Aorta (tissue), 5 donors: ENCODE data around the gene TRIM65. TPM values are rescaled to one million over a fixed set of nuclear protein-coding genes. Genes with fewer than 3 reads are reported as not detected.

Experiments
- ATAC-seq: fragments of 200-7000 bp; cut with Tn5 transposase; one replicate; pipeline ENCODE4 v1.9.1; 2022; ENCODE audit warnings: moderate library complexity; ENCODE audit not compliant: low FRiP score
- DNase-seq, 2 donors: peaks; one replicate each; pipeline ENCODE4 v3.0.0-alpha.2; 2020
- H3K27ac ChIP-seq, 2 donors: one replicate each; pipeline ENCODE4 v1.5.1; 2013; ENCODE audit warnings: low read length in 2 of 2, mild to moderate bottlenecking in 2 of 2, moderate library complexity in 2 of 2, control low read depth in 1 of 2, inconsistent platforms in 1 of 2, low read depth in 1 of 2
- H3K27me3 ChIP-seq, 2 donors: one replicate each; pipeline ENCODE4 v1.6.1; 2013; ENCODE audit warnings: control low read depth in 1 of 2, low read length in 1 of 2, mild to moderate bottlenecking in 1 of 2, moderate library complexity in 1 of 2; ENCODE audit not compliant: insufficient read depth in 2 of 2, control insufficient read depth in 1 of 2
- H3K36me3 ChIP-seq, 2 donors: one replicate each; pipeline ENCODE4 v1.6.1; 2013; ENCODE audit warnings: control low read depth in 1 of 2, low read length in 1 of 2, mild to moderate bottlenecking in 1 of 2; ENCODE audit not compliant: insufficient read depth in 2 of 2, control insufficient read depth in 1 of 2
- H3K4me1 ChIP-seq, 2 donors: one replicate each; pipeline ENCODE4 v1.6.1; 2013; ENCODE audit warnings: low read length in 2 of 2, control low read depth in 1 of 2, mild to moderate bottlenecking in 1 of 2, moderate library complexity in 1 of 2; ENCODE audit not compliant: insufficient read depth in 2 of 2, control insufficient read depth in 1 of 2
- H3K4me3 ChIP-seq, 2 donors: one replicate each; pipeline ENCODE4 v1.5.1; 2013; ENCODE audit warnings: low read length in 2 of 2, control low read depth in 1 of 2, mild to moderate bottlenecking in 1 of 2
- H3K9me3 ChIP-seq: one replicate; pipeline ENCODE4 v1.6.1; 2013; ENCODE audit warnings: mild to moderate bottlenecking, low read length; ENCODE audit not compliant: control insufficient read depth
- WGBS, 2 donors: extraction: QIAGEN DNeasy Blood & Tissue Kit; methylation state at CpG; one replicate each; pipeline ENCODE4 v1.1.7; 2013; 5-methylcytosine and 5-hydroxymethylcytosine counted together
- intact Hi-C, 2 donors: fragments of 100-400 bp; cut with DNase I; formaldehyde crosslinking; loops; one replicate each; pipeline versions ENCODE4 v1.14.2 to v1.15.0; 2022
- polyA plus RNA-seq, 2 donors: library from polyadenylated mRNA; stranded (reverse); fragments of 200-250 nt; gene quantifications; one replicate each; pipeline ENCODE4 v1.2.3, GENCODE V29; 2013
- total RNA-seq, 2 donors: library from RNA; stranded (reverse); fragmentation: NEBNext Ultra II Directional; extraction: Animal tissue kit (Norgen Biotek cat#: 25700); gene quantifications; one replicate each; pipeline ENCODE4 v1.2.1, GENCODE V29; 2021
- donor health status: healthy with polysubstance abuse.
- donor health status: Bipolar disorder and iron deficiency.
- donor health status: DM: no; HTN: no; CAD: no.
- donor health status: DM: no; HTN: no; CAD: no.
- donor health status: DM: yes; HTN: yes; CAD: no.

TRIM65 gene
- total and polyA plus RNA-seq, 4 donors = 10.0 to 26.6 (median 13.9) TPM

GRCh38 chr17:75894049-75894733 is 2.6 kb downstream of the TRIM65 start:
- Histone ChIP-seq H3K9me3 (no peaks in the 10 kb centered on the region), H3K27ac (no peak overlapping the region), H3K27me3 (no peaks in the 10 kb centered on the region), H3K36me3 (peaks cover 0 to 1% of the 10 kb centered on the region in 2 donors), H3K4me3 (no peak overlapping the region), H3K4me1 (no peaks in the 10 kb centered on the region)
- no peak for DNase-seq
- intact Hi-C loops = loop anchor here in 1 of 2 donors (5.0 kb wide), 1 partner anchor 47 kb away; no protein-coding TSS in a partner anchor
- 74 to 82% methylated on average over 22 of the region's 22 CpGs for WGBS, 2 donors
- no peak for ATAC-seq

DNA sequence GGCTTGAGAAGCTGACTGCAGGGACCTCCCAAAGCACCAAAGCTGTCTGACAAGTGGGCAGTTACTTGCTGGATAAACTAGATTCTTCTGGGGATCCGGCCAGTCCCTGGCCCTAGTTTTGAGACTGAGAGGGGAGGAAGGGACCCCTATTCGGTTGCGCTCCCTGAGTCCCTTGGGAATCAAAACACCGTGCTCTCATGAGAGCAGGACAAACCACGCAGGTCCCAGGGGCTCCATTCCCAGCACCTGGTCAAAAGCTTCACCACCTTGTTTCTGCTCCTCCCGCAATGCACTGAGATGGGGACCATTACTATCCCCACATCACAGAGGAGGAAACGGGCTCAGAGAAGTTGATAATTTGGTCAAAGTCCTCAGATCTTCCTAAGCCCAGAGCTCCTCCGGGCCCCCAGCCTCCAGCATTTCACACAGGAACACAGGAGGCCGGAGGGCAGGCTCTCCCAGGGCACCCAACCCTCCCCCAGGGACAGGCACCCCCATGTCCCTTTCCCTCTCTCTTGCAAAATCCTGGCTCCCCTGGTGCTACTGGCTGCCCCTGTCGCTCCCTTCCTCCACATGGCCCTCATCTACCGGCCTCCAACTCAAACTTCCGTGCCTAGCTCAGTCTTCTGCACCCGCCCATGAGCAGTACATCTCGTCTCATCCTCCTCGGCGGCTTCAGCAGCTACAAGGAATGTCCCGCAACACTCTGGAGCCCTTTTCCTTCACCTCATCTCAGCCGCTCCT is 3.3 kb downstream of the TRIM65 start:
- intact Hi-C loops = loop anchor here in 1 of 2 donors (5.0 kb wide), 1 partner anchor 46 kb away; no protein-coding TSS in a partner anchor
- DNase-seq (no peak), ATAC-seq (no peak)
- Histone ChIP-seq H3K27ac (no peak overlapping the region), H3K27me3 (no peaks in the 10 kb centered on the region), H3K9me3 (no peaks in the 10 kb centered on the region), H3K4me1 (no peaks in the 10 kb centered on the region), H3K4me3 (no peak overlapping the region), H3K36me3 (peaks cover 0 to 1% of the 10 kb centered on the region in 2 donors)
- WGBS, 2 donors = 87 to 91% methylated on average over 18 of the region's 18 CpGs

DNA sequence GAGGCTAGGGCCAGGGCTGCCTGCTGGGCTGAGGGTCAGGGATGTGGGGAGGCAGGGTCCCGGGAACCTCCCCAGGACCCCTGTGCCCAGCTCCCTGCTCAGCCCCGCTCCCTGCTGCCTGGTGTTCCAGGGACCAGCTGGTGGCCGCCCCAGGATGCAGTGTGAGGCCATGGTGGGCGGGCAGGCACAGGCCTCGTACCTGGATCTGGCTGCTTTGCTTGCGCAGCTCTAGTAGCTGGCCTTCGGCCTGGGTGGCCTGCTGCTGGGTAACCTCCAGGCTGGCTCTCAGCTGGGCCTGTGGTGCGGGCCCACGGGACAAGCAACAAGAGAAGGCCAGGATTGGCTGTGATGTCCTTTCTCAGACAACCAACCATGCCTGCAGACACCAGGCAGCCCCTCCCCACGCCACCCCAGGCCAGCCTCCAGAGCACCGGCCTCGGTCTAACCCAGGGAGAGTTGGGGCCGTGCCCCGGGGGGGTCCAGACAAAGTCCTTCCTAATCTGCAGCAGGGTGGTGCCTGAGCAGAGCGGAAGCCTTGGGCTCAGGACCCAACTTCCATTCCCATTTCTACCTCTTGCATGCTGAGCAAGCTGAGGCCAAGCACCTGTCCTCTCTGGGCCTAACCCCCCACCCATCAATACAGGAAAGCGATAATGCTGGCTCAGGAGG is 4.1 kb downstream of the TRIM65 start:
- intact Hi-C loops = loop anchor here in 1 of 2 donors (5.0 kb wide), 1 partner anchor 45 kb away; no protein-coding TSS in a partner anchor
- H3K9me3 ChIP-seq = no peaks in the 10 kb centered on the region
- no peak overlapping the region for H3K27ac ChIP-seq
- H3K27me3 ChIP-seq = no peaks in the 10 kb centered on the region
- ATAC-seq (no peak), DNase-seq (peak in 1 of 2 donors; percentile 40)
- peaks cover 0 to 1% of the 10 kb centered on the region in 2 donors for H3K36me3 ChIP-seq
- H3K4me1 ChIP-seq = no peaks in the 10 kb centered on the region
- no peak overlapping the region for H3K4me3 ChIP-seq
- 80% methylated on average over 15 to 16 of the region's 16 CpGs for WGBS, 2 donors

DNA sequence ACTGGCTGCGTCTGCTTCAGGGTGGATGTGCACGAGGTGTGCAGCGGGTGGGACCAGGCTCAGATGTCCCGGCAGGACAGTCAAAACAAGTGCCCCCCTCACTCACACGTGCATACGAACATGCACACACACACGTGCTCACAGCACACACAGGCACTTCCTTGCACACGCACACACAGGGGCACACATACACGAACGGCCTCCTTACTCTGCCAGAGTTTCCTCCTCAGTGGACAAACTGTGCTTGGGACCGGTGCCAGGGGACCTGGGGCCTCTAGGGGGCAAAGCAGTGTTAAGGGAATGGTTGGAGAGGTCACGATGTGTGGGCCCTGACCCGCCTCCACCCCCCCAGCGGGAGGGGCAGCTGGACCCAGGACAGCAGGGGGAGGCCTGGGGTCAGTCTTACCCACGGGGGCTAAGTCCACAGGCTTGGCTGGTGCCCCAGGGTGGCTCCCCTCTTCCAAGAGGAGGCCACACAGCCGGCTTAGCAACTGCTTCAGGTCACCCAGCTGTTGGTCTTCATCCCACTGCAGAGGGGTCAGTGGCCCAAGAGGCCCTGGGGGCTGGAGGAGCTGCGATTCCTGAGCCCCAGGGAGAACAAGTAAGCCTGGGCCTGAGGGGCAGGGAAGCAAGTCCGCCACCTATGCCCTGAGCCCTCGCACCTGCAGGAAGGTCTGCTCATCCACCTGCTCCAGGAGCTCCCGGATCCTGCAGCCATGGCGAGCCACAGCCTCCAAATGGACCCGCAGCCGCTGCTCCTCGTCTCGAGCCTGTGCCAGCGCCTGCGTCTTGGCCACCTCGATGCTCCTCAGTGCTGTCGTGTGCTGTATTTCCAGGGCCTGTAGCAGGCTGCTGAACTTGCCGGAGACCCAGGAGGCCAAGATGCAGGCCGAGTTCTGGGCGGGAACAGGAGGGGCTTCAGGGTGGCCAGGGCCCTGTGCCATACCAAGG is 4.9 kb downstream of the TRIM65 start:
- no peaks in the 10 kb centered on the region for H3K27me3 ChIP-seq
- DNase-seq (peak in 1 of 2 donors; percentile 46), ATAC-seq (no peak)
- WGBS, 2 donors = 78 to 80% methylated on average over 32 of the region's 32 CpGs
- no peaks in the 10 kb centered on the region for H3K9me3 ChIP-seq
- H3K4me1 ChIP-seq = no peaks in the 10 kb centered on the region
- no peak overlapping the region for H3K4me3 ChIP-seq
- H3K27ac ChIP-seq = no peak overlapping the region
- intact Hi-C loops = loop anchor here in 1 of 2 donors (5.0 kb wide), 1 partner anchor 45 kb away; no protein-coding TSS in a partner anchor
- peaks cover 0 to 1% of the 10 kb centered on the region in 2 donors for H3K36me3 ChIP-seq

DNA sequence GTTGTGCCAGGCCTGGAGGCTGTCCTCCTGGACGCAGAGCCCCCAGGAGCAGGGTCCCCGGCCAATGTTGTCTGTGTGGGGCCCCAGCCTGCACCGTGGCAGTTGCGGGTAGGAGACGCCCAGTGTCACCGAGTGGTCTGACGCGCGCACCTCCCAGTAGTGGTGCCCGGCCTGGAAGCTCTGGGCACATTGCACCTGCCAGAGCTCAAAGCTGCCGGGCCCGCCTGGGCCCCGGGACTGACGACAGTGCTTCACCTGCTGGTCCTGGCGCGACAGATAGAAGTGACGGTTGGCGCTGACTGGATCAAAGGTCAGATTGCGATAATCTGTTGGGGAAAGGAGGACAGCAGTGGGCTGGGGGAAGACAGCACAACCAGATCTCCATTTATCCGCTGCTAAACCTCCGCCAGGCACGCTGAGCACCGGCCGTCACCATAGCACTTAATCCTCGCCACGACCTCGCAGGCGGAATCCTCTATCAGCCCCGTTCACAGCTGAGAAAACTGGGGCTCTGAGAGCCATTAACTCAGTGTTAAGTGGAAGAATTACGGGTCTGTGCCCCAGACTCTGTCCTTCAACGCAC is 5.6 kb downstream of the TRIM65 start:
- no peaks in the 10 kb centered on the region for H3K27me3 ChIP-seq
- intact Hi-C loops = loop anchor here in 1 of 2 donors (5.0 kb wide), 1 partner anchor 44 kb away; no protein-coding TSS in a partner anchor
- peaks cover 0 to 1% of the 10 kb centered on the region in 2 donors for H3K36me3 ChIP-seq
- no peaks in the 10 kb centered on the region for H3K4me1 ChIP-seq
- H3K27ac ChIP-seq = no peak overlapping the region
- DNase-seq = peak in 1 of 2 donors; percentile 49
- no peaks in the 10 kb centered on the region for H3K9me3 ChIP-seq
- no peak for ATAC-seq
- 92% methylated on average over 31 of the region's 31 CpGs for WGBS, 2 donors
- H3K4me3 ChIP-seq = no peak overlapping the region

DNA sequence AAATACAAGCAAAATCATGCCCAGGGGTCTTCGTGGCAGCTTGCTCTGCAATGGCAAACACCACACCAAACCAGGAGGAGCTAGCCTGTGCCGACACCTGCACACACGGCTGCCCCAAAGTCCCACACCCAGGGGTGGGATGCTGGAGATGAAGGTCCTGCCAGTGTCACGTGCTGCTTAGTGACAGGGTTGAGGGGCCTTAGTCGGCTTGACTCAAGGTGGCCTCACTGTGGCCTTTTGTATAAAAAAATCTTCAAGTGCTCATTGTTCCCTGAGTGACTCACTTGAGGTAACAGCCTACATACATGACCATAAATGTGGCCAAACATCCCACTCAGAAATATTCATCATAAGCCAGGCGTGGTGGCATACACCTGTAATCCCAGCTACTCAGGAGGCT is 7.3 kb downstream of the TRIM65 start:
- intact Hi-C loops = no loop called here
- ATAC-seq = no peak

DNA sequence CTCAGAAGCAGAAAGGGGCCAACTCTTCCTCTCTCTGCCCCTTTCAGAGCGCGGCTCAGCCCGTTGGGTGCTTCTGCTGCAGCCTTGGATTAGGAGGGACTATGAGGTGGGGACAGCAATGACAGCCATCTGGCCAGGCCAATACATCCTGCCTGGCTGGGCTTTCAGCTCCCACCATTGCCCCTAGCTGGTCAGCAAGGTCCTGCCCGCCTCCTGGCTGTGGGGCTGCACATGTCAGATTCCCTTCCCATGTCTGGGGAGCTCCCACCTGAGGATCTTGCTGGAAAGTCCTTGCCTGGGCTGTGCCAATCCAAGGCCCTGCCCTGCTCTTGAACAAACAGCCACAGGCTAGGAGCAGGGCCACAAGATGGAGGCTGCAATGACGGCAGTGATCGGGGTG is 8.3 kb downstream of the TRIM65 start:
- H3K4me1 ChIP-seq = no peaks in the 10 kb centered on the region
- peaks cover 0 to 1% of the 10 kb centered on the region in 2 donors for H3K36me3 ChIP-seq
- 84 to 85% methylated on average over 6 of the region's 6 CpGs for WGBS, 2 donors
- H3K9me3 ChIP-seq = no peaks in the 10 kb centered on the region
- ATAC-seq (no peak), DNase-seq (peak in 1 of 2 donors; percentile 45)
- H3K27me3 ChIP-seq = no peaks in the 10 kb centered on the region
- H3K4me3 ChIP-seq = no peak overlapping the region
- no peak overlapping the region for H3K27ac ChIP-seq
- intact Hi-C loops = no loop called here

More for the DNA sequence above, 7.3 kb downstream of the TRIM65 start:
- no peak for DNase-seq
- Histone ChIP-seq H3K27ac (no peak overlapping the region), H3K27me3 (no peaks in the 10 kb centered on the region), H3K36me3 (peaks cover 0 to 1% of the 10 kb centered on the region in 2 donors), H3K4me1 (no peaks in the 10 kb centered on the region), H3K9me3 (no peaks in the 10 kb centered on the region), H3K4me3 (no peak overlapping the region)
- WGBS, 2 donors = 75 to 76% methylated on average over 6 of the region's 6 CpGs
